Endothelial cell of umbilical vein (primary cell): Measurements from ENCODE around the gene ETHE1. TPM values are rescaled to one million over a fixed set of nuclear protein-coding genes. Genes with fewer than 3 reads are reported as not detected.

ENCODE experiments used
- BruUV-seq: library from RNA; stranded (reverse); fragments of 400-500 nt; replicated peaks from 2 replicates; lab custom pipeline; 2021; lab: Mats Ljungman, UMichigan
- CTCF ChIA-PET: fragments of 300-600, 350-600 bp; sonication (Branson Sonifier 250); formaldehyde crosslinking; loops from one replicate; lab custom pipeline; 2021; ENCODE audit warnings: antibody characterized with exemption, inconsistent platforms; lab: Charles Lee
- POLR2A ChIA-PET: fragments of 300-600, 350-600 bp; sonication (Branson Sonifier 250); formaldehyde crosslinking; loops from one replicate; lab custom pipeline; 2021; ENCODE audit warnings: antibody characterized with exemption, inconsistent platforms; lab: Charles Lee
- DNase-seq: peaks from one replicate; pipeline ENCODE4 v3.0.0-alpha.2; 2011; ENCODE audit warnings: low read depth, low spot score
- FAIRE-seq: peaks from 2 replicates; lab custom pipeline; 2011; peaks lifted over from hg19 to GRCh38; lab: Jason Lieb, UNC
- H2AFZ ChIP-seq: 2 replicates; pipeline ENCODE4 v1.6.0; 2012; ENCODE audit warnings: low read depth, low read length, control low read depth, inconsistent platforms
- H3K27ac ChIP-seq: 2 replicates; pipeline ENCODE4 v1.5.1; 2011; ENCODE audit warnings: low read depth, mild to moderate bottlenecking, control low read depth, low read length, moderate library complexity; ENCODE audit not compliant: insufficient read depth
- H3K27me3 ChIP-seq, 2 experiments: 2 replicates each; pipeline versions ENCODE4 v1.6.0 to v1.6.1; 2011; ENCODE audit warnings: low read length in 2 of 2, mixed read lengths in 1 of 2; ENCODE audit not compliant: control insufficient read depth in 2 of 2, insufficient read depth in 2 of 2
- H3K36me3 ChIP-seq, 2 experiments: 2 replicates in 1 of 2; 3 replicates in 1 of 2; pipeline ENCODE4 v1.5.1; 2011; ENCODE audit warnings: low read length in 2 of 2, mild to moderate bottlenecking in 1 of 2, moderate library complexity in 1 of 2; ENCODE audit not compliant: control insufficient read depth in 2 of 2, insufficient read depth in 2 of 2; ENCODE audit errors: extremely low read depth in 1 of 2
- H3K4me1 ChIP-seq: 3 replicates; pipeline ENCODE4 v1.5.1; 2011; ENCODE audit warnings: mild to moderate bottlenecking, low read length; ENCODE audit not compliant: control insufficient read depth, insufficient read depth; ENCODE audit errors: extremely low read depth
- H3K4me2 ChIP-seq: 2 replicates; pipeline ENCODE4 v1.6.1; 2011; ENCODE audit warnings: low read length, control low read depth, mixed read lengths; ENCODE audit not compliant: insufficient read depth
- H3K4me3 ChIP-seq, 3 experiments: fragments of 200-600 bp in 1 of 3; sonication (generic), shearing (Covaris generic) in 1 of 3; replicated peaks in 1 of 3; 2 replicates each; pipeline ENCODE4 v1.5.1; 2011 to 2016; ENCODE audit warnings: control low read depth in 3 of 3, low read length in 3 of 3, mild to moderate bottlenecking in 2 of 3, inconsistent platforms in 1 of 3, low read depth in 1 of 3, moderate library complexity in 1 of 3; ENCODE audit not compliant: insufficient read depth in 1 of 3
- H3K79me2 ChIP-seq: 2 replicates; pipeline ENCODE4 v1.6.0; 2012; ENCODE audit warnings: low read length, inconsistent platforms; ENCODE audit not compliant: control insufficient read depth, insufficient read depth
- H3K9ac ChIP-seq: replicated peaks from 2 replicates; pipeline ENCODE3; 2011; ENCODE audit warnings: low read length, control low read depth; ENCODE audit not compliant: insufficient read depth; ENCODE audit errors: extremely low read depth
- H3K9me1 ChIP-seq: replicated peaks from 3 replicates; pipeline ENCODE4 v1.6.0; 2011; ENCODE audit warnings: mild to moderate bottlenecking, low read length; ENCODE audit not compliant: control insufficient read depth, insufficient read depth; ENCODE audit errors: extremely low read depth
- H3K9me3 ChIP-seq: replicated peaks from 2 replicates; pipeline ENCODE4 v1.5.1; 2012; ENCODE audit warnings: low read length, inconsistent platforms; ENCODE audit not compliant: control insufficient read depth, insufficient read depth
- H4K20me1 ChIP-seq: replicated peaks from 2 replicates; pipeline ENCODE3; 2011; ENCODE audit warnings: mild to moderate bottlenecking, low read length; ENCODE audit not compliant: control insufficient read depth, insufficient read depth; ENCODE audit errors: extremely low read depth
- EZH2 ChIP-seq: IDR thresholded peaks from 2 replicates; pipeline ENCODE4 v1.6.1; 2012; ENCODE audit warnings: borderline replicate concordance, low read depth, mild to moderate bottlenecking, moderate library complexity, low read length, inconsistent platforms; ENCODE audit not compliant: severe bottlenecking
- FOS ChIP-seq: IDR thresholded peaks from 2 replicates; pipeline ENCODE4 v1.6.1; 2011; ENCODE audit warnings: mild to moderate bottlenecking, low read length, moderate library complexity, borderline replicate concordance; ENCODE audit not compliant: insufficient read depth
- GATA2 ChIP-seq: IDR thresholded peaks from 2 replicates; pipeline ENCODE4 v1.7.0; 2011; ENCODE audit warnings: low read depth, mild to moderate bottlenecking, moderate library complexity, mixed read lengths, low read length; ENCODE audit not compliant: insufficient read length, insufficient read depth
- JUN ChIP-seq: IDR thresholded peaks from 2 replicates; pipeline ENCODE4 v1.6.1; 2011; ENCODE audit warnings: borderline replicate concordance, low read depth; ENCODE audit not compliant: insufficient read length, insufficient read depth
- MAX ChIP-seq: IDR thresholded peaks from 2 replicates; pipeline ENCODE4 v1.6.1; 2011; ENCODE audit not compliant: insufficient read depth, insufficient read length
- MYC ChIP-seq: IDR thresholded peaks from one replicate; pipeline ENCODE4 v1.6.1; 2011; ENCODE audit warnings: mild to moderate bottlenecking, low read depth, low read length
- POLR2A ChIP-seq: IDR thresholded peaks from 2 replicates; pipeline ENCODE4 v1.6.1; 2012; ENCODE audit warnings: low read depth, mild to moderate bottlenecking, control low read depth, low read length
- POLR2AphosphoS5 ChIP-seq: IDR thresholded peaks from 2 replicates; pipeline ENCODE4 v1.6.1; 2012; ENCODE audit warnings: low read depth, mild to moderate bottlenecking, control low read depth, low read length, moderate library complexity; ENCODE audit not compliant: insufficient read depth
- dilution Hi-C: fragments of 300-500 bp; cut with MboI; formaldehyde crosslinking; loops from one replicate; pipeline ENCODE4 v1.15.0; 2019; ENCODE audit warnings: low sequenced_read_pairs; ENCODE audit not compliant: extremely low pct_ligation_motif_present
- intact Hi-C: fragments of 100-400 bp; cut with micrococcal nuclease; formaldehyde crosslinking; loops from one replicate; pipeline ENCODE4 v1.10.0; 2022
- polyA plus RNA-seq, 4 experiments: library from polyadenylated mRNA; depleted of rRNA in 3 of 4; stranded (reverse) in 3 of 4; unstranded in 1 of 4; fragments of >200 nt; gene quantifications; 2 replicates each; pipeline versions ENCODE4 v1.2.1 to v1.2.3, GENCODE V29; 2011 to 2012; ENCODE audit warnings: missing spikeins in 1 of 4
- total RNA-seq: library from RNA; stranded (reverse); gene quantifications from 2 replicates; pipeline ENCODE4 v1.2.3, GENCODE V29; 2021
- TF ChIP-seq, protein P1 (sequence below), 2 donors: IDR thresholded peaks; 1 replicate in 1 of 2; 2 replicates in 1 of 2; pipeline ENCODE4 v1.5.1; 2011; ENCODE audit warnings: low read length in 2 of 2, mild to moderate bottlenecking in 2 of 2, moderate library complexity in 2 of 2, control low read depth in 1 of 2, inconsistent platforms in 1 of 2, low read depth in 1 of 2; ENCODE audit not compliant: insufficient read depth in 1 of 2; ENCODE audit errors: extremely low read depth in 1 of 2

ETHE1 gene
- total and polyA plus RNA-seq, 2 donors (not counting 3 experiments of a cell fraction or from before 2014, with no cell fraction given): 34.5 to 124 TPM

- ChIA-PET POLR2A (no interaction called here), CTCF (interaction anchor here (1.0 kb wide), 1 partner anchor 13 kb away, joined by 4 read pairs; the partner anchor contains the start of gene XRCC1)
- H3K4me2 ChIP-seq: no peak overlapping the region
- no TSS peak for BruUV-seq
- dilution Hi-C loops (no loop called here), intact Hi-C loops (no loop called here)
- no peak overlapping the region for H2AFZ ChIP-seq
- no peak overlapping the region for H3K27ac ChIP-seq
- H3K79me2 ChIP-seq: no peaks in the 10 kb centered on the region
- no peaks in the 10 kb centered on the region for H3K27me3 ChIP-seq
- no peak overlapping the region for H3K4me3 ChIP-seq
- peaks cover 0 to 9% of the 10 kb centered on the region in 2 experiments for H3K36me3 ChIP-seq
- H3K9me3 ChIP-seq: no peaks in the 10 kb centered on the region
- no peak for DNase-seq
- no peaks in the 10 kb centered on the region for H3K4me1 ChIP-seq
- TF ChIP-seq JUN (no peak), GATA2 (no peak), EZH2 (no peak), FOS (no peak), MYC (no peak), MAX (no peak), POLR2A (no peak), POLR2AphosphoS5 (no peak)
- TF ChIP-seq, protein P1, sequence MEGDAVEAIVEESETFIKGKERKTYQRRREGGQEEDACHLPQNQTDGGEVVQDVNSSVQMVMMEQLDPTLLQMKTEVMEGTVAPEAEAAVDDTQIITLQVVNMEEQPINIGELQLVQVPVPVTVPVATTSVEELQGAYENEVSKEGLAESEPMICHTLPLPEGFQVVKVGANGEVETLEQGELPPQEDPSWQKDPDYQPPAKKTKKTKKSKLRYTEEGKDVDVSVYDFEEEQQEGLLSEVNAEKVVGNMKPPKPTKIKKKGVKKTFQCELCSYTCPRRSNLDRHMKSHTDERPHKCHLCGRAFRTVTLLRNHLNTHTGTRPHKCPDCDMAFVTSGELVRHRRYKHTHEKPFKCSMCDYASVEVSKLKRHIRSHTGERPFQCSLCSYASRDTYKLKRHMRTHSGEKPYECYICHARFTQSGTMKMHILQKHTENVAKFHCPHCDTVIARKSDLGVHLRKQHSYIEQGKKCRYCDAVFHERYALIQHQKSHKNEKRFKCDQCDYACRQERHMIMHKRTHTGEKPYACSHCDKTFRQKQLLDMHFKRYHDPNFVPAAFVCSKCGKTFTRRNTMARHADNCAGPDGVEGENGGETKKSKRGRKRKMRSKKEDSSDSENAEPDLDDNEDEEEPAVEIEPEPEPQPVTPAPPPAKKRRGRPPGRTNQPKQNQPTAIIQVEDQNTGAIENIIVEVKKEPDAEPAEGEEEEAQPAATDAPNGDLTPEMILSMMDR (IDR thresholded peaks at IDR 0.05; ENCODE audit: extremely low read depth in 1 of 2, insufficient read depth in 1 of 2, low read depth in 1 of 2, low read length in 2 of 2): no peak
- no peak overlapping the region for H3K9ac ChIP-seq
- no peaks in the 10 kb centered on the region for H3K9me1 ChIP-seq
- no peaks in the 10 kb centered on the region for H4K20me1 ChIP-seq
- FAIRE-seq: no peak
Observed at GRCh38 chr19:43562226-43562697, 35.3 kb upstream of the ETHE1 start.
